HepG2 (cell line): ENCODE data around the gene MARCHF4. TPM values are rescaled to one million over a fixed set of nuclear protein-coding genes. Genes with fewer than 3 reads are reported as not detected.

ENCODE experiments used
- ATAC-seq: fragments of 200-7000 bp; cut with Tn5 transposase; 3 replicates; pipeline ENCODE4 v1.9.1; 2020; ENCODE audit warnings: mild to moderate bottlenecking, moderate library complexity
- BruUV-seq: library from RNA; stranded (reverse); fragments of 400-500 nt; replicated peaks from 2 replicates; lab custom pipeline; 2021; lab: Mats Ljungman, UMichigan
- CTCF ChIA-PET: fragments of 300-600 bp; formaldehyde crosslinking; extraction: SDS; loops from one replicate; lab custom pipeline; 2021; ENCODE audit warnings: low total read pairs, inconsistent platforms, low intra/inter-chr PET ratio; lab: Yijun Ruan, JAX
- POLR2A ChIA-PET: fragments of 350-600 bp; sonication (Branson Sonifier 250); formaldehyde crosslinking; loops from one replicate; lab custom pipeline; 2020; ENCODE audit warnings: antibody characterized with exemption, inconsistent platforms; lab: Yijun Ruan, JAX
- DNase-seq: peaks from one replicate; pipeline ENCODE4 v3.0.0-alpha.2; 2015; ENCODE audit warnings: low spot score
- FAIRE-seq: peaks from 3 replicates; lab custom pipeline; 2011; peaks lifted over from hg19 to GRCh38; lab: Jason Lieb, UNC
- H2AFZ ChIP-seq: one replicate; pipeline ENCODE4 v1.6.1; 2011; ENCODE audit warnings: low read length, inconsistent platforms
- H3K27ac ChIP-seq: fragments of 300-600 bp; 3 replicates; pipeline ENCODE4 v1.8.0; 2011; ENCODE audit warnings: mixed run types, mild to moderate bottlenecking, mixed read lengths, low read length, inconsistent platforms; ENCODE audit not compliant: insufficient read depth; ENCODE audit errors: extremely low read length
- H3K27me3 ChIP-seq, 2 experiments: fragments of 200-600 bp in 1 of 2; 2 replicates in 1 of 2; 3 replicates in 1 of 2; pipeline versions ENCODE4 v1.6.0 to v1.8.0; 2011; ENCODE audit warnings: low read length in 2 of 2, mild to moderate bottlenecking in 2 of 2, moderate library complexity in 2 of 2, inconsistent platforms in 1 of 2; ENCODE audit not compliant: insufficient read depth in 2 of 2, control insufficient read depth in 1 of 2
- H3K36me3 ChIP-seq, 2 experiments: fragments of 200-600 bp in 1 of 2; replicated peaks in 1 of 2; 2 replicates in 1 of 2; 3 replicates in 1 of 2; pipeline versions ENCODE4 v1.5.1 to v1.8.0; 2011; ENCODE audit warnings: low read length in 2 of 2, inconsistent platforms in 1 of 2; ENCODE audit not compliant: insufficient read depth in 2 of 2, control insufficient read depth in 1 of 2
- H3K4me1 ChIP-seq: 2 replicates; pipeline ENCODE4 v1.5.1; 2012; ENCODE audit warnings: low read length, inconsistent platforms; ENCODE audit not compliant: insufficient read depth
- H3K4me2 ChIP-seq: 2 replicates; pipeline ENCODE4 v1.6.0; 2011; ENCODE audit warnings: low read depth, low read length, inconsistent platforms
- H3K4me3 ChIP-seq, 3 experiments: fragments of 200-600 bp in 1 of 3; sonication (generic), shearing (Covaris generic) in 1 of 3; replicated peaks in 1 of 3; 2 replicates each; pipeline ENCODE4 v1.5.1; 2011 to 2016; ENCODE audit warnings: low read length in 3 of 3, inconsistent platforms in 2 of 3, low read depth in 2 of 3, mild to moderate bottlenecking in 2 of 3, control low read depth in 1 of 3, mixed read lengths in 1 of 3; ENCODE audit not compliant: insufficient read depth in 1 of 3
- H3K79me2 ChIP-seq: one replicate; pipeline ENCODE4 v1.6.1; 2011; ENCODE audit warnings: low read length, inconsistent platforms; ENCODE audit not compliant: insufficient read depth
- H3K9ac ChIP-seq: 2 replicates; pipeline ENCODE4 v1.6.0; 2011; ENCODE audit warnings: mild to moderate bottlenecking, low read depth, low read length, inconsistent platforms; ENCODE audit not compliant: insufficient read depth
- H3K9me3 ChIP-seq: 2 replicates; pipeline ENCODE4 v1.5.1; 2012; ENCODE audit warnings: mild to moderate bottlenecking, low read length
- H4K20me1 ChIP-seq: 2 replicates; pipeline ENCODE4 v1.6.0; 2011; ENCODE audit warnings: inconsistent platforms, mild to moderate bottlenecking, low read length, moderate library complexity; ENCODE audit not compliant: insufficient read depth
- MIER2 ChIP-seq: IDR thresholded peaks from 2 replicates; pipeline ENCODE4 v1.6.1; 2016; ENCODE audit warnings: missing biosample characterization, missing genetic modification reagents
- NR1H2 ChIP-seq: sonication (generic); formaldehyde crosslinking; IDR thresholded peaks from 2 replicates; pipeline ENCODE4 v1.8.1; 2022; ENCODE audit warnings: low read depth, missing genetic modification reagents, borderline replicate concordance
- TCF7 ChIP-seq: sonication (generic); IDR thresholded peaks from 2 replicates; pipeline ENCODE4 v1.6.1; 2016; ENCODE audit warnings: antibody characterized with exemption, low read depth
- THAP11 ChIP-seq: IDR thresholded peaks from 2 replicates; pipeline ENCODE4 v1.6.1; 2016; ENCODE audit warnings: missing biosample characterization, missing genetic modification reagents
- ZFYVE20 ChIP-seq: sonication (generic); formaldehyde crosslinking; IDR thresholded peaks from 2 replicates; pipeline ENCODE4 v1.8.0; 2023; ENCODE audit warnings: low read depth, mild to moderate bottlenecking, moderate library complexity, missing genetic modification reagents, borderline replicate concordance
- ZNF101 ChIP-seq: sonication (generic); formaldehyde crosslinking; IDR thresholded peaks from 2 replicates; pipeline ENCODE4 v1.4.0; 2020; ENCODE audit warnings: mild to moderate bottlenecking, low read depth, missing genetic modification reagents, borderline replicate concordance
- ZNF335 ChIP-seq: sonication (generic); formaldehyde crosslinking; IDR thresholded peaks from 2 replicates; pipeline ENCODE4 v1.4.0; 2020; ENCODE audit warnings: missing genetic modification reagents
- ZNF782 ChIP-seq: sonication (generic); formaldehyde crosslinking; IDR thresholded peaks from 2 replicates; pipeline ENCODE4 v1.4.0; 2020; ENCODE audit warnings: missing genetic modification reagents, mild to moderate bottlenecking, borderline replicate concordance
- ZNF790 ChIP-seq: sonication (generic); formaldehyde crosslinking; IDR thresholded peaks from 2 replicates; pipeline ENCODE4 v1.8.0; 2022; ENCODE audit warnings: missing genetic modification reagents, mild to moderate bottlenecking, borderline replicate concordance
- ZSCAN22 ChIP-seq: sonication (generic); formaldehyde crosslinking; IDR thresholded peaks from 2 replicates; pipeline ENCODE4 v1.4.0; 2020; ENCODE audit warnings: mild to moderate bottlenecking, missing genetic modification reagents
- ZSCAN29 ChIP-seq: sonication (generic); formaldehyde crosslinking; conservative IDR thresholded peaks from 2 replicates; pipeline ENCODE4 v1.4.0; 2020; ENCODE audit warnings: mild to moderate bottlenecking, missing genetic modification reagents
- WGBS: methylation state at CpG from one replicate; pipeline ENCODE4 v1.1.6; 2017; ENCODE audit warnings: low lambda C conversion rate; 5-methylcytosine and 5-hydroxymethylcytosine counted together
- in situ Hi-C: cut with HindIII; loops from 2 replicates; pipeline ENCODE4 v1.10.0; 2017; ENCODE audit warnings: low pct_unique_long_range_greater_than_20kb; ENCODE audit not compliant: extremely low pct_ligation_motif_present
- intact Hi-C: fragments of 100-400 bp; cut with micrococcal nuclease; formaldehyde crosslinking; loops from one replicate; pipeline ENCODE4 v1.10.0; 2022; ENCODE audit not compliant: unreplicated experiment
- polyA plus RNA-seq, 8 experiments: library from polyadenylated mRNA; depleted of rRNA in 3 of 8; stranded (reverse) in 7 of 8; unstranded in 1 of 8; fragments of >200 nt; fragmentation: Illumina TruSeq in 4 of 8; extraction: Trizol in 4 of 8; gene quantifications; 2 replicates each; pipeline versions ENCODE4 v1.2.1 to v1.2.3, GENCODE V29; 2011 to 2016; ENCODE audit warnings: low read depth in 4 of 8, missing spikeins in 1 of 8, mixed read lengths in 1 of 8; ENCODE audit not compliant: insufficient read depth in 1 of 8
- total RNA-seq, 5 experiments: library from RNA; depleted of rRNA; stranded (reverse); fragments of >200 nt; fragmentation: Illumina TruSeq; extraction: Trizol; gene quantifications; 2 replicates each; pipeline ENCODE4 v1.2.3, GENCODE V29; 2016; ENCODE audit warnings: low read depth in 1 of 5

MARCHF4 gene
- total and polyA plus RNA-seq, 2 of the 13 experiments (the other 11 are each of a cell fraction or from before 2014, with no cell fraction given) = not detected

DNA sequence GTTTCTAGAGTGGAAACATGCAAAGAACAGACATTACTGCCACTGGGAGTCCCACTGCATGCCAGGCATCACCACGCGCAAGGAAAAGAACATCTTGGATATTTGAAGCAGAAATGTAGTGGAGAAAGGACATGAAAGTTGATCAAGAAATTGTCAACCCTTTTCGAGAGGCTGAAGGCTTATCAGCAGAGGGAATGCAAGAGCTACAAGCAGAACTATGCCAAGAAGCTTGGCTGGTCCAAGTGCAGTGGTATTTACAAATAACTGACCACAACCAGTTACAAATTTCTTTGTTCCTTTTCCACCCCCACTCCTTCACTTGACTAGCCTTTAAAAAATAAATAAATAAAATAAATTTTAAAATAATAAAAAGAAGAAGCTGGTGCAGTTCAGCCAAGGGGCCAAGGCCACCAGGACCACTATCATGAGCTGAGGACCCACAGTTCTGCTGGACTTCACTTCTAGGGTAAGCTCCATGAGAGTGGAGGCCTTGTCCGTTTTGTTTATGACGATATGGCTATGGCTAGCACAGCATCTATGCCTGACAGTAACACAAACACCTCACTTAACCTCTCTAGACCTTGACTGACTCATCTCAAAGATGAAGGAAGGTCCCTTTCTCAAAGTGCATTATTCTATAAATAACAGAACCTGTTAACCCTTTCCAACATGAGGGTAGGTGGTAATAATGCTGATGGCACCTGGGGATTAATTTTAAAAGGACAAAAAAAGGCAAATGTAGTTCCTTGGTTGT lies 20.9 kb downstream of the MARCHF4 start:
- FAIRE-seq (no peak), DNase-seq (no peak)
- Histone ChIP-seq H3K4me2 (no peak overlapping the region), H3K27ac (no peak overlapping the region), H2AFZ (no peak overlapping the region), H3K4me1 (no peaks in the 10 kb centered on the region), H3K9ac (no peak overlapping the region), H3K9me3 (no peaks in the 10 kb centered on the region), H3K4me3 (no peak overlapping the region), H3K79me2 (no peaks in the 10 kb centered on the region), H3K27me3 (peaks cover 0 to 19% of the 10 kb centered on the region in 2 experiments; a peak in 2 of 5 replicates), H4K20me1 (no peaks in the 10 kb centered on the region), H3K36me3 (no peaks in the 10 kb centered on the region)
- ChIA-PET POLR2A (no interaction called here), CTCF (no interaction called here)
- no TSS peak for BruUV-seq
- intact Hi-C loops = no loop called here
- in situ Hi-C loops = no loop called here
- WGBS = 32% methylated on average over 5 of the region's 5 CpGs
- no peak for TF ChIP-seq MIER2 (CRISPR knock-in tag)
- TF ChIP-seq ZNF335 = no peak
- TF ChIP-seq THAP11 (CRISPR knock-in tag) = no peak
- TF ChIP-seq, all 625 proteins: peak for 0
- no peak for ATAC-seq

DNA sequence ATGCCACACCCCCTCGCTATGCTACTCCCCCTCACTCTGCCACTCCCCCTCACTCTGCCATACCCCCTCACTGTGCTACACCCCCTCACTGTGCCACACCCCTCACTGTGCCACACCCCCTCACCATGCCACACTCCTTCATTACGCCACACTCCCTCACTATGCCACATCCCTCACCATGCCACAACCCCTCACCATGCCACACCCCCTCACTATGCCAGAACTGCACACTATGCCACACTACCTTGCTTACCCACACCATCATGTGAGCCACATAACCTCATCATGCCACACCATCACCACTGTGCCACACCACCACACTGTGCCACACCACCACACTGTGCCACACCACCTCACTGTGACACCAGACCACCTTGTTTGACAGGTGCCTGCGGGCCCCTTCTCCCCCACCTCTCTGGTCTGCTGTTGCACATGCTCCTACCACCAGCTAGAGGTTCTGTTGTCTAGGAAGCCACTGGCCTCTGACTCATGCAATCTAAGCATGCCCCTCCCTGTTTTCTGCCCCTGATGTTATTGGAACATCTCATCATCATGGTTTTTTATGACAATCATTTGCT lies 22.0 kb downstream of the MARCHF4 start:
- intact Hi-C loops (no loop called here), in situ Hi-C loops (no loop called here)
- Histone ChIP-seq H3K27me3 (peaks cover 0 to 21% of the 10 kb centered on the region in 2 experiments; a peak in 3 of 5 replicates), H3K4me2 (no peak overlapping the region), H4K20me1 (no peaks in the 10 kb centered on the region), H3K4me1 (no peaks in the 10 kb centered on the region), H3K36me3 (no peaks in the 10 kb centered on the region), H3K27ac (no peak overlapping the region), H2AFZ (no peak overlapping the region), H3K79me2 (no peaks in the 10 kb centered on the region), H3K9me3 (no peaks in the 10 kb centered on the region), H3K4me3 (no peak overlapping the region), H3K9ac (no peak overlapping the region)
- DNase-seq (no peak), FAIRE-seq (no peak), ATAC-seq (no peak)
- TF ChIP-seq NR1H2 (CRISPR knock-in tag) (no peak), ZSCAN29 (CRISPR knock-in tag) (no peak), ZFYVE20 (no peak), ZNF101 (CRISPR knock-in tag) (no peak), ZSCAN22 (CRISPR knock-in tag) (no peak), ZNF782 (CRISPR knock-in tag) (no peak), ZNF790 (CRISPR knock-in tag) (no peak), TCF7 (no peak)
- WGBS = 22% methylated on average over 3 of the region's 3 CpGs
- ChIA-PET POLR2A (no interaction called here), CTCF (no interaction called here)
- no TSS peak for BruUV-seq
